Measurements from ENCODE around the gene MEGF10.

- no peak for TF ChIP-seq CTCF (IDR thresholded peaks at IDR 0.05; ENCODE audit: low read depth, low read length)
- no peak for TF ChIP-seq EZH2phosphoT487 (IDR thresholded peaks at IDR 0.05; ENCODE audit: low read depth)
Measured at GRCh38 chr5:127409921-127410675, 119.5 kb downstream of the MEGF10 start.
